Measurements from ENCODE around the gene FSTL1. TPM values are rescaled to one million over a fixed set of nuclear protein-coding genes. Genes with fewer than 3 reads are reported as not detected.

The FSTL1 gene
- polyA plus RNA-seq, 1 donor: 571 TPM

DNA sequence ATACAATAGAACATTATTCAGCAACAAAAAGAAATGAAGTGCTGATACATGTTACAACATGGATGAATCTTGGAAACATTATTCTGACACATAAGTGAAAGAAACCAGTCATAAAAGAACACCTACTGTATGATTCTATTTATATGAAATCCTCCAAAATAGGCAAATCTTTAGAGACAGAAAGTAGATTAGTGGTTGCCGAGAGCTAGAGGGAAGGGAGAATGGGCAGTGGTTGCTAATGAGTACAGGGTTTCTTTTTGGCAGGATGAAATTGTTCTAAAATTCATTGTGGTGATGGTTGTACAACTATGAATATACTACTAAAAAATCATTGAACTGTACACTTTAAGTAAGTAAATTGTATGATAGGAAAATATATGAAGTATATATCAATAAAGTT lies 95.3 kb downstream of the FSTL1 start:
- DNase-seq (ENCODE audit: low read depth): no peak

GRCh38 chr3:120353463-120353862 lies 97.3 kb downstream of the FSTL1 start:
- no peak for DNase-seq (ENCODE audit: low read depth)

DNA sequence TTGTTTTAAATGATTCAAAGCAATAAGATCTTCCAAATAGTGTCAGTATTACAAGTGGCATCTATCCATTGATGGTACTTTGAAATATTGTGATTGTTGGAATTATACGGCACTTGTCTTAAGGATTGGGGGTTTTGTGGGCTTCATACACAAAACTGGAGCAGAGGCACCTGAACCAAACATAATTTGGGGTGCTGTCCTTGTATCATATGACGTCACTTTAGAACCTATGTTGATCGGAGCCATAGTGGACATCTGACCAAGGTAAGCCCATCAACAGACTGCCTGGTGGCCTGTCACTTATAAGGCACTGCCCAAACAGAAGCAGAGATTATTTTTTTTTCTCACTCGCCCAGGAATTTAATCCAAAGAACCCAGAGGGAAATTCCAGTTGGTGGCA lies 98.8 kb downstream of the FSTL1 start:
- DNase-seq (ENCODE audit: low read depth): no peak

GRCh38 chr3:120350401-120350941 lies 100.3 kb downstream of the FSTL1 start:
- DNase-seq (ENCODE audit: low read depth): no peak

- DNase-seq (ENCODE audit: low read depth): no peak
These were observed 101.0 kb downstream of the FSTL1 start for GRCh38 chr3:120349855-120350125.

DNA sequence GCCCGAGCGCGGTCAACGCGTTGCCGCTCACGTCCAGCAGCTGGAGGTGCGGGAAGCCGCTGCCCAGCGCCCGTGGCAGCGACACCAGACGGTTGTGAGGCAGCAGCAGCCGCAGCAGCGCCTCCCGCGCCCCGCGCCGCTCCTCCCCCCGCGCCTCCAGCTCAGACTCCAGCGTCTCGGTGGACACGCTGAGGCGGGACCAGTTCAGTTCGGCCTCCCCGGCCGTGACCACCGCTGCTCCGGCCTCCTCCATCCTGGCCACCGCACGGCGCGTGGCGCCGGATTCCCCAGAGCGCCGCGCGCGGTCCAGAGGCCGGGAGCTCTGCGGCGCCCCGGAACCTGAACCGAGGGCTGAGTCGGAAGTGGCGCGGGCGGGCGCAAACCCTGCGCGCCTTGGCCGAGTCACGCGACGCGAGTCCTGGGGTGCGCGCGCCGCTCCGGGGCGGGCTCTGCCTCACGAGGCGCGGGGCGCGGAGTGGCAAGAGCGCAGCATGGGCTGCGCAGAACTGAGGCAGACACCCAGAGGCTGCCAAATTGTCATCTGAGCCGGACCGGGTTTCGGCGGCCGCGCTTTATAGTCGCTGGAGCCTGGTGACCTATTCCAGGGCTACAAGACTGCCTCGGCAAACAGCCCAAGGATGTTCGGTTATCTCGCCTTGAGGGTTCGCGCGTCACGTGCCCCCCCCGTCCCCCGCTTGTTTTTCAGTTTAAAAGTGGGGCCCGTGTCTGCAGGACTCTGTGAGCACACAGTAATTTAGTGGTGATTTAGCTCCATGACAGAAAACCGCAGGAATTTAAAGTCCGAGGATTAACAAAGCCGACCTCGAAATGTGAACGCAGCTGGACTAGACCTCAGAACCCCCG lies 101.6 kb downstream of the FSTL1 start, which contains the start of gene LRRC58:
Gene LRRC58, minus strand, starts transcription at position 364 of the 864 bp plus-strand sequence. Its CDS starts 111 bp downstream, at position 253.
- DNase-seq (ENCODE audit: low read depth): peak; percentile 75

DNA sequence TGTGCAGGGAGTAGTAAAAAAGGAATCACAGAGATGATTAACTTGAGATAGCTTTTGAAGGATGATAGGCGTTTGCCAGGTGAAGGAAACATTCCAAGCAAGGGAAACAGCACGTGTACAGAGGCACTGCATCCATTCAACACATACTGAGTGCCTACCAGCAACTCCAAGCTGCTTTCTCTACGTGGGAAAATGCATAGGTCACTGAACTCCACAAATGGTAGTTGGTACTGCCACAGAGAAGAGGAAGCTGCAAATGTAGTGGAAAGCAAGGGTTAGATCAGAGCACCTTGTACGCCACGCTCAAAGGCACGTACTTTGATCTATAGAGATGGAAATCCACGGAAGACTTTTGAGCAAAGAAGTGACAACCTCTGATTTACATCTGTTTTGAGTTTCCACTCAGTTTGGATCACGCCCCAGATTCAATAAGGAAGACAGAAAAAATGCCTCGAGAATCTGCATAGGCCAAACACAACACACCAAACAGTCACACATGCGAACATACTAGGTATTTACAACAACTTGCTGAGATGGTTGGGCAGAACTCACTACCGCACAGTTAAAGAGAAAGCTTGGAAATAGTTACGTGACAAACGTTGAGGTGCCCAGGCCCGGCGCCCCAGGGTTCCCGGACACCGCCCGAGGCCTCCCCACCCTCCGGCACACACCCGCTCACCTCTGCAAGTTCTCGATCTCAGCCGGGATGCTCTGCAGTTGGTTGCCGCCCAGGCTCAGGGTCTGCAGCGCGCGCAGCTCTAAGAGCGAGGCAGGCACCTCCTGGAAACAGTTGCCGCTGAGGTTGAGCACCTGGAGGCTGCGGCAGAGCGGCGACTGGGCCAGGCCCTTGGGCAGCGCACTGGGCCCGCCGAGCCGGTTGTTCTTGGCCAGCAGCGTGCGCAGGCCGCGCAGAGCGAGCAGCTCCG lies 102.5 kb downstream of the FSTL1 start:
- DNase-seq (ENCODE audit: low read depth): no peak

DNA sequence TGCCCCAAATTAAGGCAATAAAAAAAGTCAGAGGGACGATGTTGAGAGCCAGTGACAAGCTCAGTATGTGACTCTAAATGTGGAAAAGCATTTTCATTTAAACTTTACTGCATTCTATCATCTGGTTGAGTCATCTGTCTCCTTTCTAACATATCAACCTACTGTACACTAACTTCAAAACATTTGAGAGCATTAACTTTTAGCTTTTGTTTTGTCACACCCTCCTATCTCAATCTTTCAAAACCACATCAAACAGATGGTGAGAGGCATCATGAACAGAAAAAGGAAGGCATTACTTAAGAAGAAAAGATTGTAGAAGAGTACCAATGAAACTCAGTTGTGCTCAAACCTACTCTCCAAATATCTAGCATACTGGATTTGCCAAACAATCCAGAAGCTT lies 106.4 kb downstream of the FSTL1 start:
- no peak for DNase-seq (ENCODE audit: low read depth)

Other genes with a start within 250 kb of the FSTL1 start
- gene GPR156, start 165.8 kb downstream of the FSTL1 start, polyA plus RNA-seq (ENCODE audit: insufficient read length): 1.7 TPM
- 11.1 TPM for gene LRRC58, start 101.6 kb downstream of the FSTL1 start, polyA plus RNA-seq (ENCODE audit: insufficient read length)
- gene NDUFB4, start 145.3 kb upstream of the FSTL1 start, polyA plus RNA-seq (ENCODE audit: insufficient read length): 170 TPM
- gene HGD, start 231.2 kb upstream of the FSTL1 start, polyA plus RNA-seq (ENCODE audit: insufficient read length): 0.47 TPM